ENCODE measurements around the gene CD40LG.

Gene CD40LG

DNA sequence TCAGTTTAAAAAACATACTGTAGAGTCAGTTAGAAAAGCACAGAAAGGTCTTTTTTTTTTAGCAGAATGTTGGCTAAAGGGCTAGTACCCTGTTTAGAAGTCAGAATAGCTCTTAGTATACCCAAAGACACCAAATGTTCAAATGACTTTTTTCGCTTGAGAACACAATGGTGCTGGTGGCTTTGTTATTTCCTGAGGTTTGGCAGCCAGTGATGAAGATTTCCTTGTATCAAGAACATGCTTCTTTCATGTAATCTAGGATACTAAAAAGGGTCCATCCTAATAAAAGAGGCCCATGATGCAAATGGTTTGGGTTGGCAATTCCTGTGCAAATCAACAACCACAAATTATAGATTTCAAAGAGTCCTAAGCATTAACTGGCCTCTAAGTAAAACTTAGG, 21.1 kb upstream of the CD40LG start:
- no peaks in the 10 kb centered on the region for H3K4me1 ChIP-seq (ENCODE audit: control insufficient read depth, insufficient read depth, low read length)
- no peak overlapping the region for H3K4me3 ChIP-seq (ENCODE audit: low read depth, low read length)
- H3K9me3 ChIP-seq (ENCODE audit: control insufficient read depth, insufficient read depth, low read length): no peaks in the 10 kb centered on the region
- H3K9ac ChIP-seq (ENCODE audit: low read depth, low read length): no peak overlapping the region
- no peaks in the 10 kb centered on the region for H3K27me3 ChIP-seq (ENCODE audit: control insufficient read depth, insufficient read depth, low read length)
- H3K36me3 ChIP-seq (ENCODE audit: control insufficient read depth, insufficient read depth, low read length): no peaks in the 10 kb centered on the region

DNA sequence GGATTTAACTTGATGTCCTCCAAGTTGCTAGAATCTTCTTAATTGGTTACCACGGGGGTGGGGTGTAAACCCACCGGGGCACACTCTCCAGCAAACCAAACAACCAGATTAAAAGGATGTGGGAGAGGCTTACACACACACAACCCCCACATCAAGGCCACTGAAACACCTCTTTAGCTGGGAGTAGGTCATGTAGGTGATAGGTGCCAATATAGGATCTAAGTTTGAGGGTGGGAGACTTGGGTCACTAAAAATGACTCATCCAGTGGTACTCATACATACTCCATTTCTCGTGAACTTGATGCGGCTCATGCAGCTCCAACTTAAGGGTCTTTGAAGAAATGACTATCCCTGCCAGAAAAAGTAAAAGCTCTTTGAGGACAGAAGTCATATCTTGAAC, 20.5 kb upstream of the CD40LG start:
- Histone ChIP-seq H3K9ac (ENCODE audit: low read depth, low read length) (no peak overlapping the region), H3K9me3 (ENCODE audit: control insufficient read depth, insufficient read depth, low read length) (no peaks in the 10 kb centered on the region), H3K36me3 (ENCODE audit: control insufficient read depth, insufficient read depth, low read length) (no peaks in the 10 kb centered on the region), H3K4me3 (ENCODE audit: low read depth, low read length) (no peak overlapping the region), H3K4me1 (ENCODE audit: control insufficient read depth, insufficient read depth, low read length) (no peaks in the 10 kb centered on the region), H3K27me3 (ENCODE audit: control insufficient read depth, insufficient read depth, low read length) (no peaks in the 10 kb centered on the region)

GRCh38 chrX:136629084-136629750, 18.7 kb upstream of the CD40LG start:
- H3K4me1 ChIP-seq (ENCODE audit: control insufficient read depth, insufficient read depth, low read length): no peaks in the 10 kb centered on the region
- H3K4me3 ChIP-seq (ENCODE audit: low read depth, low read length): no peak overlapping the region
- no peaks in the 10 kb centered on the region for H3K27me3 ChIP-seq (ENCODE audit: control insufficient read depth, insufficient read depth, low read length)
- no peak overlapping the region for H3K9ac ChIP-seq (ENCODE audit: low read depth, low read length)
- no peaks in the 10 kb centered on the region for H3K36me3 ChIP-seq (ENCODE audit: control insufficient read depth, insufficient read depth, low read length)
- H3K9me3 ChIP-seq (ENCODE audit: control insufficient read depth, insufficient read depth, low read length): no peaks in the 10 kb centered on the region

DNA sequence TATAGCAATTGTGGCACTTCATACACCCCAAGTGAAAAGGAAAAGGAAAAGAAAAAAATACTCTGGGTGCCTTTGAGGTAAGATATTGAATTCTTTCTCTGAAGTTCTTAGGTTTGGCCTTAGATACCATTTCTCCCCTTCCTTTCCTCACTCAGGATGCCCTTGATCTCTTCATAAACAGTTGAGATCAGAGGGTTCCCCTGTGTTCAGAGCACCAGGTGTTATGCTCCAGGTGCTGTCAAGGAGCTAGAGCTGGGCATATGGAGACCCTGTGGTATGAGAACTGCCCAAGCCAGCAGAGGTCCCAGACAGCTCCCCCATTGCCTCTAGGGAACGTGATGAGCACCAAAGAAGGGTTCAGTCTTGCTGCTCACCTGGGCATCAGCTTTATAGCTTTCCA, 17.1 kb upstream of the CD40LG start:
- no peak overlapping the region for H3K9ac ChIP-seq (ENCODE audit: low read depth, low read length)
- no peaks in the 10 kb centered on the region for H3K36me3 ChIP-seq (ENCODE audit: control insufficient read depth, insufficient read depth, low read length)
- no peaks in the 10 kb centered on the region for H3K27me3 ChIP-seq (ENCODE audit: control insufficient read depth, insufficient read depth, low read length)
- no peak overlapping the region for H3K4me3 ChIP-seq (ENCODE audit: low read depth, low read length)
- no peaks in the 10 kb centered on the region for H3K9me3 ChIP-seq (ENCODE audit: control insufficient read depth, insufficient read depth, low read length)
- peaks cover 5% of the 10 kb centered on the region for H3K4me1 ChIP-seq (ENCODE audit: control insufficient read depth, insufficient read depth, low read length)

- peaks cover 8% of the 10 kb centered on the region for H3K4me1 ChIP-seq (ENCODE audit: control insufficient read depth, insufficient read depth, low read length)
- H3K36me3 ChIP-seq (ENCODE audit: control insufficient read depth, insufficient read depth, low read length): no peaks in the 10 kb centered on the region
- no peaks in the 10 kb centered on the region for H3K27me3 ChIP-seq (ENCODE audit: control insufficient read depth, insufficient read depth, low read length)
- no peaks in the 10 kb centered on the region for H3K9me3 ChIP-seq (ENCODE audit: control insufficient read depth, insufficient read depth, low read length)
- H3K9ac ChIP-seq (ENCODE audit: low read depth, low read length): no peak overlapping the region
- no peak overlapping the region for H3K4me3 ChIP-seq (ENCODE audit: low read depth, low read length)
These were observed 12.7 kb upstream of the CD40LG start for GRCh38 chrX:136635235-136635634.

DNA sequence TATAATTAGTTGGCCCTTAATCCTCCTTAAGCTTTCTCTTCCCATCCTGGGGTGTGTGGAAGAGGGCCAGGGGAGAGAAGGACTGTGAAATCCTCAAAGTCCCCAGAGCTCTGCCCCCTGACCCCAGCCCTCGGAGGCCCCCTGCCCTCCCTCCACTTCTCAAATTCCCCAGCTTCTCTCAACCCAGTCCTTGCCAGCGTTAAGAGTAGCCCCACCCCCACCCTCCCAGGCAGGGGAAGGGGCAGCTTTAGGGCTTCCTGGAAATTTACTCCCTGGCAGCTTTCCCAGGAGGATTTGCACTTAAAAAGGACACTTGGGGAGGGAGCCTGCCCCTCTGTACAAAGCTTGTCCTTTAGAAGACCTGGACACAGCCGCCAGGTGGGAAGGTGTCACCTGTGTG, 11.8 kb upstream of the CD40LG start:
- no peak overlapping the region for H3K4me3 ChIP-seq (ENCODE audit: low read depth, low read length)
- no peaks in the 10 kb centered on the region for H3K27me3 ChIP-seq (ENCODE audit: control insufficient read depth, insufficient read depth, low read length)
- H3K4me1 ChIP-seq (ENCODE audit: control insufficient read depth, insufficient read depth, low read length): peaks cover 8% of the 10 kb centered on the region
- H3K36me3 ChIP-seq (ENCODE audit: control insufficient read depth, insufficient read depth, low read length): no peaks in the 10 kb centered on the region
- no peaks in the 10 kb centered on the region for H3K9me3 ChIP-seq (ENCODE audit: control insufficient read depth, insufficient read depth, low read length)
- H3K9ac ChIP-seq (ENCODE audit: low read depth, low read length): no peak overlapping the region

- Histone ChIP-seq H3K27me3 (ENCODE audit: control insufficient read depth, insufficient read depth, low read length) (no peaks in the 10 kb centered on the region), H3K4me3 (ENCODE audit: low read depth, low read length) (no peak overlapping the region), H3K36me3 (ENCODE audit: control insufficient read depth, insufficient read depth, low read length) (no peaks in the 10 kb centered on the region), H3K9ac (ENCODE audit: low read depth, low read length) (no peak overlapping the region), H3K9me3 (ENCODE audit: control insufficient read depth, insufficient read depth, low read length) (no peaks in the 10 kb centered on the region), H3K4me1 (ENCODE audit: control insufficient read depth, insufficient read depth, low read length) (peaks cover 8% of the 10 kb centered on the region)
These were observed 8.3 kb upstream of the CD40LG start for GRCh38 chrX:136639506-136640176.

DNA sequence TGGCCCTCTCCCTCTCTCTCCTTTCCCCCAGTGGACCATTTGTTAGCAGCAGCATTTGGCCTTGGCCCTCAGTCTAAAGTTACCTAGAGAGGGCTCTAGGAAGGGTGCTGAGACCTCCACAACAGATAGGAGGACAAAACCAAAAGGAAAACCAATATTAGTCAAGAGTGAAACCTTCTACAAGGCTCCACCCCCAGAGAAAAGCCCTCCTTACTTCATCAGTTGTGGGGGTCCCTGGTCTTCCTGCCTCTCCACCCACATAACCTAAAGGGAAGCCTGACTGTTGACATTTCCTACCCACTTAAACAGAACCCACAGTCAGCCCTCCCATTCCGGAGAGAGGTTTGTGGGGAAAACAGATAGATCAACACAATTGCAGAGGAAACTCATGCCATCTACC, 4.7 kb upstream of the CD40LG start:
- no peaks in the 10 kb centered on the region for H3K27me3 ChIP-seq (ENCODE audit: control insufficient read depth, insufficient read depth, low read length)
- no peaks in the 10 kb centered on the region for H3K4me1 ChIP-seq (ENCODE audit: control insufficient read depth, insufficient read depth, low read length)
- no peak overlapping the region for H3K9ac ChIP-seq (ENCODE audit: low read depth, low read length)

DNA sequence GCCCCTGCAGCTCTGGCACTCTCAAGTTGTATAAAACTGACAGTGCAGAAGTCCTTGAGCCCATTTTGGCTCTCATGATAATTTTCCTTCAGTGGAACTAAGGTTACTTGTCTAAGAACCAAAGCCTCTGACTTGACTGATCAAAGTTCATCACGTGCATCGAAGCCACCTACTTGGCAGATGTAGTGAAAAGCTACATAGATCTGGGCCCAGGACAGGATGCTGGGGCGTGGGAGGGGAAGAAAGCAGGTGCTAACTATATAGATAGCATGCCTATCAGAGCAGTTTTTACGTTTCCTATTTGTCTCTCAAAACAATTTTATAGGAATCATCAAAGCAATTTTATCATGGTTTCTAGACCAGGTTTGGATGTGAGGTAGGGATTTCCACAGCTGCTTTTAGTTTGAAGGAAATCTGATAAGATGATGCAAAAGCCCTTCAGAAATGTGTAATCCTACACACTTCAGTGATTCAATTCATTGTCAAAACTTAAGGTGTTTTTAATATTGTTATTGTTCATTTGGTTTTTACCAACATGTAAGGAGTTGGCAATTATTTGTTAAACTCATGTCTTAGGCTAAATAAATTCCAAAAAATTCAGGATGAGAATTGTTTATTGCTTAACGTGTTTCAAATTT, 1.2 kb upstream of the CD40LG start:
- no peaks in the 10 kb centered on the region for H3K36me3 ChIP-seq (ENCODE audit: control insufficient read depth, insufficient read depth, low read length)
- H3K27me3 ChIP-seq (ENCODE audit: control insufficient read depth, insufficient read depth, low read length): no peaks in the 10 kb centered on the region
- no peak overlapping the region for H3K9ac ChIP-seq (ENCODE audit: low read depth, low read length)
- H3K9me3 ChIP-seq (ENCODE audit: control insufficient read depth, insufficient read depth, low read length): no peaks in the 10 kb centered on the region
- peaks cover 3% of the 10 kb centered on the region for H3K4me1 ChIP-seq (ENCODE audit: control insufficient read depth, insufficient read depth, low read length)
- H3K4me3 ChIP-seq (ENCODE audit: low read depth, low read length): no peak overlapping the region

More for the DNA sequence above, 4.7 kb upstream of the CD40LG start:
- Histone ChIP-seq H3K9me3 (ENCODE audit: control insufficient read depth, insufficient read depth, low read length) (no peaks in the 10 kb centered on the region), H3K36me3 (ENCODE audit: control insufficient read depth, insufficient read depth, low read length) (no peaks in the 10 kb centered on the region), H3K4me3 (ENCODE audit: low read depth, low read length) (no peak overlapping the region)

DNA sequence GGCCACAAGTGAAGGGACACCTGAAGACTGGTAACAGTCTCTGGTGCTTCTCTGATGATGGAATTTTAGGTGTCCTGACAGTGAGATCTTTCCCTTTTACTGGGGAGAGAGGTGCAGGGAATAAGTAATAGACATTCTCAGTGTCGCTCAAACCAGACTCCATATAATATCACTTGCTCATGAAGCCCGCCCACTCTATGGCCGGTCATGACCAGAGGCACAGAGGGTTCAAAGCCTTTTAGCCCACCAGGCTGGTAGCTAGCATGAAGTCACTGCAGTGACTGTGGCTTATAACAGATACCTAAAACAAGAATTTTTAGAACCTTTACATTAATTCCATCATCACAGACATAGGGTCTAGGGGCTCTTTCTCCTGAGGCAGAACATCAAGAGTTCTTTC, 2.9 kb downstream of the CD40LG start:
- H3K27me3 ChIP-seq (ENCODE audit: control insufficient read depth, insufficient read depth, low read length): no peaks in the 10 kb centered on the region
- peaks cover 3% of the 10 kb centered on the region for H3K4me1 ChIP-seq (ENCODE audit: control insufficient read depth, insufficient read depth, low read length)
- H3K4me3 ChIP-seq (ENCODE audit: low read depth, low read length): no peak overlapping the region
- no peak overlapping the region for H3K9ac ChIP-seq (ENCODE audit: low read depth, low read length)
- no peaks in the 10 kb centered on the region for H3K9me3 ChIP-seq (ENCODE audit: control insufficient read depth, insufficient read depth, low read length)
- H3K36me3 ChIP-seq (ENCODE audit: control insufficient read depth, insufficient read depth, low read length): no peaks in the 10 kb centered on the region

GRCh38 chrX:136652822-136653723, 5.1 kb downstream of the CD40LG start:
- no peaks in the 10 kb centered on the region for H3K36me3 ChIP-seq (ENCODE audit: control insufficient read depth, insufficient read depth, low read length)
- no peak overlapping the region for H3K9ac ChIP-seq (ENCODE audit: low read depth, low read length)
- no peak overlapping the region for H3K4me3 ChIP-seq (ENCODE audit: low read depth, low read length)
- H3K27me3 ChIP-seq (ENCODE audit: control insufficient read depth, insufficient read depth, low read length): no peaks in the 10 kb centered on the region
- peaks cover 3% of the 10 kb centered on the region for H3K4me1 ChIP-seq (ENCODE audit: control insufficient read depth, insufficient read depth, low read length)
- no peaks in the 10 kb centered on the region for H3K9me3 ChIP-seq (ENCODE audit: control insufficient read depth, insufficient read depth, low read length)
